ENCODE measurements around the gene LUZP2. TPM values are rescaled to one million over a fixed set of nuclear protein-coding genes. Genes with fewer than 3 reads are reported as not detected.

The LUZP2 gene
- total and polyA plus RNA-seq, 2 of the 8 experiments (the other 6 are each of a cell fraction or from before 2014, with no cell fraction given): 0.79 to 1.5 TPM

DNA sequence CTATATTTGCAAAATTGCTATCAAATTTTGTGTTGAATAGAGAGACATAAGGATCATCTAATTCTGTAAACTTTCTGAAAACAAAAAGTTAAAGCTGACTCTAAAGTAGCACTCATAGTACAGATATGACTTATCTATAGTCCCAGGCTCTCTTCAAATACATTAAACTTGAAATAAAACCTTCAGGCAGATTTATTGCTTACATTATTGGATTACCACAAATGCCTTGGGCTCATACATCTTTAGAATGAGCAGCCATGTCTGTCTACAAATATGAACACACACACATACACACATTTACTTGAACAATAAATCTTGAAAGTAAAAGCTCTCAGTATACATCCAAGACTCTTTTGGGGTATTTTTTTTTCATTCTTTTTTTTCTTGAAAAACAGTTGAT lies 207.9 kb downstream of the LUZP2 start (continued):
- TF ChIP-seq RAD21 (IDR thresholded peaks at IDR 0.05 in 1 of 2, conservative IDR thresholded peaks at IDR 0.05 in 1 of 2; ENCODE audit: low read depth in 2 of 2, low read length in 2 of 2): no peak
- no peak for TF ChIP-seq RBBP5 (IDR thresholded peaks at IDR 0.05; ENCODE audit: borderline replicate concordance, low read depth, low read length)
- no peak for TF ChIP-seq SAP30 (IDR thresholded peaks at IDR 0.05; ENCODE audit: insufficient read depth, insufficient replicate concordance, low read length)
- no peak for TF ChIP-seq YY1 (IDR thresholded peaks at IDR 0.05; ENCODE audit: low read depth, low read length)
- TF ChIP-seq, protein P1, sequence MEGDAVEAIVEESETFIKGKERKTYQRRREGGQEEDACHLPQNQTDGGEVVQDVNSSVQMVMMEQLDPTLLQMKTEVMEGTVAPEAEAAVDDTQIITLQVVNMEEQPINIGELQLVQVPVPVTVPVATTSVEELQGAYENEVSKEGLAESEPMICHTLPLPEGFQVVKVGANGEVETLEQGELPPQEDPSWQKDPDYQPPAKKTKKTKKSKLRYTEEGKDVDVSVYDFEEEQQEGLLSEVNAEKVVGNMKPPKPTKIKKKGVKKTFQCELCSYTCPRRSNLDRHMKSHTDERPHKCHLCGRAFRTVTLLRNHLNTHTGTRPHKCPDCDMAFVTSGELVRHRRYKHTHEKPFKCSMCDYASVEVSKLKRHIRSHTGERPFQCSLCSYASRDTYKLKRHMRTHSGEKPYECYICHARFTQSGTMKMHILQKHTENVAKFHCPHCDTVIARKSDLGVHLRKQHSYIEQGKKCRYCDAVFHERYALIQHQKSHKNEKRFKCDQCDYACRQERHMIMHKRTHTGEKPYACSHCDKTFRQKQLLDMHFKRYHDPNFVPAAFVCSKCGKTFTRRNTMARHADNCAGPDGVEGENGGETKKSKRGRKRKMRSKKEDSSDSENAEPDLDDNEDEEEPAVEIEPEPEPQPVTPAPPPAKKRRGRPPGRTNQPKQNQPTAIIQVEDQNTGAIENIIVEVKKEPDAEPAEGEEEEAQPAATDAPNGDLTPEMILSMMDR (IDR thresholded peaks at IDR 0.05; ENCODE audit: control extremely low read depth in 1 of 3, insufficient read depth in 1 of 3, low read depth in 1 of 3, low read length in 3 of 3): no peak
- TF ChIP-seq, protein P2, sequence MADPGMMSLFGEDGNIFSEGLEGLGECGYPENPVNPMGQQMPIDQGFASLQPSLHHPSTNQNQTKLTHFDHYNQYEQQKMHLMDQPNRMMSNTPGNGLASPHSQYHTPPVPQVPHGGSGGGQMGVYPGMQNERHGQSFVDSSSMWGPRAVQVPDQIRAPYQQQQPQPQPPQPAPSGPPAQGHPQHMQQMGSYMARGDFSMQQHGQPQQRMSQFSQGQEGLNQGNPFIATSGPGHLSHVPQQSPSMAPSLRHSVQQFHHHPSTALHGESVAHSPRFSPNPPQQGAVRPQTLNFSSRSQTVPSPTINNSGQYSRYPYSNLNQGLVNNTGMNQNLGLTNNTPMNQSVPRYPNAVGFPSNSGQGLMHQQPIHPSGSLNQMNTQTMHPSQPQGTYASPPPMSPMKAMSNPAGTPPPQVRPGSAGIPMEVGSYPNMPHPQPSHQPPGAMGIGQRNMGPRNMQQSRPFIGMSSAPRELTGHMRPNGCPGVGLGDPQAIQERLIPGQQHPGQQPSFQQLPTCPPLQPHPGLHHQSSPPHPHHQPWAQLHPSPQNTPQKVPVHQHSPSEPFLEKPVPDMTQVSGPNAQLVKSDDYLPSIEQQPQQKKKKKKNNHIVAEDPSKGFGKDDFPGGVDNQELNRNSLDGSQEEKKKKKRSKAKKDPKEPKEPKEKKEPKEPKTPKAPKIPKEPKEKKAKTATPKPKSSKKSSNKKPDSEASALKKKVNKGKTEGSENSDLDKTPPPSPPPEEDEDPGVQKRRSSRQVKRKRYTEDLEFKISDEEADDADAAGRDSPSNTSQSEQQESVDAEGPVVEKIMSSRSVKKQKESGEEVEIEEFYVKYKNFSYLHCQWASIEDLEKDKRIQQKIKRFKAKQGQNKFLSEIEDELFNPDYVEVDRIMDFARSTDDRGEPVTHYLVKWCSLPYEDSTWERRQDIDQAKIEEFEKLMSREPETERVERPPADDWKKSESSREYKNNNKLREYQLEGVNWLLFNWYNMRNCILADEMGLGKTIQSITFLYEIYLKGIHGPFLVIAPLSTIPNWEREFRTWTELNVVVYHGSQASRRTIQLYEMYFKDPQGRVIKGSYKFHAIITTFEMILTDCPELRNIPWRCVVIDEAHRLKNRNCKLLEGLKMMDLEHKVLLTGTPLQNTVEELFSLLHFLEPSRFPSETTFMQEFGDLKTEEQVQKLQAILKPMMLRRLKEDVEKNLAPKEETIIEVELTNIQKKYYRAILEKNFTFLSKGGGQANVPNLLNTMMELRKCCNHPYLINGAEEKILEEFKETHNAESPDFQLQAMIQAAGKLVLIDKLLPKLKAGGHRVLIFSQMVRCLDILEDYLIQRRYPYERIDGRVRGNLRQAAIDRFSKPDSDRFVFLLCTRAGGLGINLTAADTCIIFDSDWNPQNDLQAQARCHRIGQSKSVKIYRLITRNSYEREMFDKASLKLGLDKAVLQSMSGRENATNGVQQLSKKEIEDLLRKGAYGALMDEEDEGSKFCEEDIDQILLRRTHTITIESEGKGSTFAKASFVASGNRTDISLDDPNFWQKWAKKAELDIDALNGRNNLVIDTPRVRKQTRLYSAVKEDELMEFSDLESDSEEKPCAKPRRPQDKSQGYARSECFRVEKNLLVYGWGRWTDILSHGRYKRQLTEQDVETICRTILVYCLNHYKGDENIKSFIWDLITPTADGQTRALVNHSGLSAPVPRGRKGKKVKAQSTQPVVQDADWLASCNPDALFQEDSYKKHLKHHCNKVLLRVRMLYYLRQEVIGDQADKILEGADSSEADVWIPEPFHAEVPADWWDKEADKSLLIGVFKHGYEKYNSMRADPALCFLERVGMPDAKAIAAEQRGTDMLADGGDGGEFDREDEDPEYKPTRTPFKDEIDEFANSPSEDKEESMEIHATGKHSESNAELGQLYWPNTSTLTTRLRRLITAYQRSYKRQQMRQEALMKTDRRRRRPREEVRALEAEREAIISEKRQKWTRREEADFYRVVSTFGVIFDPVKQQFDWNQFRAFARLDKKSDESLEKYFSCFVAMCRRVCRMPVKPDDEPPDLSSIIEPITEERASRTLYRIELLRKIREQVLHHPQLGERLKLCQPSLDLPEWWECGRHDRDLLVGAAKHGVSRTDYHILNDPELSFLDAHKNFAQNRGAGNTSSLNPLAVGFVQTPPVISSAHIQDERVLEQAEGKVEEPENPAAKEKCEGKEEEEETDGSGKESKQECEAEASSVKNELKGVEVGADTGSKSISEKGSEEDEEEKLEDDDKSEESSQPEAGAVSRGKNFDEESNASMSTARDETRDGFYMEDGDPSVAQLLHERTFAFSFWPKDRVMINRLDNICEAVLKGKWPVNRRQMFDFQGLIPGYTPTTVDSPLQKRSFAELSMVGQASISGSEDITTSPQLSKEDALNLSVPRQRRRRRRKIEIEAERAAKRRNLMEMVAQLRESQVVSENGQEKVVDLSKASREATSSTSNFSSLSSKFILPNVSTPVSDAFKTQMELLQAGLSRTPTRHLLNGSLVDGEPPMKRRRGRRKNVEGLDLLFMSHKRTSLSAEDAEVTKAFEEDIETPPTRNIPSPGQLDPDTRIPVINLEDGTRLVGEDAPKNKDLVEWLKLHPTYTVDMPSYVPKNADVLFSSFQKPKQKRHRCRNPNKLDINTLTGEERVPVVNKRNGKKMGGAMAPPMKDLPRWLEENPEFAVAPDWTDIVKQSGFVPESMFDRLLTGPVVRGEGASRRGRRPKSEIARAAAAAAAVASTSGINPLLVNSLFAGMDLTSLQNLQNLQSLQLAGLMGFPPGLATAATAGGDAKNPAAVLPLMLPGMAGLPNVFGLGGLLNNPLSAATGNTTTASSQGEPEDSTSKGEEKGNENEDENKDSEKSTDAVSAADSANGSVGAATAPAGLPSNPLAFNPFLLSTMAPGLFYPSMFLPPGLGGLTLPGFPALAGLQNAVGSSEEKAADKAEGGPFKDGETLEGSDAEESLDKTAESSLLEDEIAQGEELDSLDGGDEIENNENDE (IDR thresholded peaks at IDR 0.05; ENCODE audit: insufficient replicate concordance, low read length): no peak

All from H1 (cell line).